H9 (cell line): ENCODE results near the gene VWA3A. TPM values are rescaled to one million over a fixed set of nuclear protein-coding genes. Genes with fewer than 3 reads are reported as not detected.
"Not testable (repeated sequence)": the region's sequence is repeated elsewhere in the genome, so short reads cannot be mapped to it uniquely, and the experiment has no call there.

Experiments used
- DNase-seq: peaks from one replicate; pipeline ENCODE4 v3.0.0-alpha.2; 2017
- H2AFZ ChIP-seq: one replicate; pipeline ENCODE4 v1.6.1; 2013; ENCODE audit warnings: mild to moderate bottlenecking, low read length, control low read depth, moderate library complexity
- H2AK5ac ChIP-seq: 2 replicates; pipeline ENCODE4 v1.6.1; 2013; ENCODE audit warnings: low read length, control low read depth, mixed read lengths; ENCODE audit not compliant: insufficient read length
- H2BK120ac ChIP-seq: one replicate; pipeline ENCODE4 v1.6.1; 2013; ENCODE audit warnings: low read depth, mild to moderate bottlenecking, low read length, control low read depth, inconsistent platforms; ENCODE audit not compliant: poor library complexity, severe bottlenecking
- H2BK12ac ChIP-seq: 2 replicates; pipeline ENCODE4 v1.6.1; 2013; ENCODE audit warnings: low read length, control low read depth, mixed read lengths, low read depth; ENCODE audit not compliant: insufficient read length
- H2BK15ac ChIP-seq: 2 replicates; pipeline ENCODE4 v1.6.1; 2013; ENCODE audit warnings: low read depth, low read length, control low read depth
- H2BK20ac ChIP-seq: one replicate; pipeline ENCODE4 v1.6.1; 2013; ENCODE audit warnings: low read depth, mild to moderate bottlenecking, low read length, control low read depth, inconsistent platforms; ENCODE audit not compliant: poor library complexity, severe bottlenecking
- H2BK5ac ChIP-seq: 2 replicates; pipeline ENCODE4 v1.6.1; 2013; ENCODE audit warnings: low read length, control low read depth, mixed read lengths; ENCODE audit not compliant: insufficient read length
- H3K14ac ChIP-seq: 2 replicates; pipeline ENCODE4 v1.6.1; 2013; ENCODE audit warnings: low read length, control low read depth; ENCODE audit not compliant: insufficient read depth
- H3K18ac ChIP-seq: 2 replicates; pipeline ENCODE4 v1.6.1; 2013; ENCODE audit warnings: low read depth, mild to moderate bottlenecking, mixed read lengths, low read length, control low read depth; ENCODE audit not compliant: insufficient read length
- H3K23ac ChIP-seq: 2 replicates; pipeline ENCODE4 v1.6.1; 2013; ENCODE audit warnings: low read length, control low read depth, mixed read lengths, low read depth; ENCODE audit not compliant: insufficient read length
- H3K23me2 ChIP-seq: 2 replicates; pipeline ENCODE4 v1.6.1; 2013; ENCODE audit warnings: low read depth, mild to moderate bottlenecking, mixed read lengths, low read length, control low read depth; ENCODE audit not compliant: insufficient read length, poor library complexity, severe bottlenecking
- H3K27ac ChIP-seq: 2 replicates; pipeline ENCODE4 v1.5.1; 2013; ENCODE audit warnings: low read length, control low read depth, mixed read lengths, low read depth; ENCODE audit not compliant: insufficient read length
- H3K27me3 ChIP-seq: 2 replicates; pipeline ENCODE4 v1.6.1; 2013; ENCODE audit warnings: low read length, control low read depth, inconsistent platforms; ENCODE audit not compliant: insufficient read depth
- H3K4ac ChIP-seq: 2 replicates; pipeline ENCODE4 v1.6.1; 2013; ENCODE audit warnings: low read depth, mild to moderate bottlenecking, control low read depth, inconsistent platforms, low read length, moderate library complexity
- H3K4me1 ChIP-seq: 2 replicates; pipeline ENCODE4 v1.6.1; 2013; ENCODE audit warnings: low read length, control low read depth, inconsistent platforms; ENCODE audit not compliant: insufficient read depth
- H3K4me2 ChIP-seq: 2 replicates; pipeline ENCODE4 v1.6.1; 2013; ENCODE audit warnings: low read length, control low read depth, mixed read lengths; ENCODE audit not compliant: insufficient read length, insufficient read depth
- H3K56ac ChIP-seq: 2 replicates; pipeline ENCODE4 v1.6.1; 2013; ENCODE audit warnings: low read depth, mild to moderate bottlenecking, mixed read lengths, low read length, control low read depth; ENCODE audit not compliant: insufficient read length
- H3K79me1 ChIP-seq: 2 replicates; pipeline ENCODE4 v1.6.1; 2013; ENCODE audit warnings: low read depth, mild to moderate bottlenecking, moderate library complexity, low read length, control low read depth, inconsistent platforms; ENCODE audit not compliant: insufficient read depth, poor library complexity, severe bottlenecking
- H3K79me2 ChIP-seq: 2 replicates; pipeline ENCODE4 v1.6.1; 2013; ENCODE audit warnings: low read length, control low read depth, inconsistent platforms; ENCODE audit not compliant: insufficient read depth
- H3K9ac ChIP-seq: 2 replicates; pipeline ENCODE4 v1.6.1; 2013; ENCODE audit warnings: low read length, control low read depth, mixed read lengths; ENCODE audit not compliant: insufficient read length; ENCODE audit errors: extremely low read depth
- H3K9me3 ChIP-seq: one replicate; pipeline ENCODE4 v1.6.1; 2013; ENCODE audit warnings: low read depth, low read length, inconsistent platforms; ENCODE audit not compliant: control insufficient read depth
- H3T11ph ChIP-seq: one replicate; pipeline ENCODE4 v1.6.1; 2013; ENCODE audit warnings: mild to moderate bottlenecking, low read length, control low read depth, inconsistent platforms
- H4K20me1 ChIP-seq: one replicate; pipeline ENCODE4 v1.6.1; 2013; ENCODE audit not compliant: control insufficient read depth, insufficient read length, insufficient read depth
- H4K5ac ChIP-seq: 2 replicates; pipeline ENCODE4 v1.6.1; 2013; ENCODE audit warnings: low read depth, mild to moderate bottlenecking, mixed read lengths, low read length, control low read depth; ENCODE audit not compliant: insufficient read length
- H4K8ac ChIP-seq: replicated peaks from 2 replicates; pipeline ENCODE4 v1.6.1; 2013; ENCODE audit warnings: low read length, control low read depth, mixed read lengths, low read depth; ENCODE audit not compliant: insufficient read length
- H4K91ac ChIP-seq: 2 replicates; pipeline ENCODE4 v1.6.1; 2013; ENCODE audit warnings: low read depth, mild to moderate bottlenecking, moderate library complexity, mixed read lengths, low read length, control low read depth; ENCODE audit not compliant: insufficient read length
- H3K27ac Mint-ChIP-seq, 3 experiments: 2 replicates in 2 of 3; 3 replicates in 1 of 3; pipeline ENCODE4 v1.8.0; 2020 to 2021; ENCODE audit warnings: mixed read lengths in 3 of 3, mild to moderate bottlenecking in 1 of 3, moderate library complexity in 1 of 3
- H3K27me3 Mint-ChIP-seq: 2 replicates; pipeline ENCODE4 v1.8.0; 2021; ENCODE audit warnings: low read depth, mild to moderate bottlenecking, moderate library complexity, mixed read lengths
- H3K36me3 Mint-ChIP-seq, 3 experiments: 2 replicates in 2 of 3; 3 replicates in 1 of 3; pipeline ENCODE4 v1.8.0; 2020 to 2021; ENCODE audit warnings: low read depth in 3 of 3, mixed read lengths in 3 of 3; ENCODE audit not compliant: insufficient read depth in 1 of 3
- H3K4me1 Mint-ChIP-seq, 2 experiments: 2 replicates each; pipeline ENCODE4 v1.8.0; 2020; ENCODE audit warnings: mixed read lengths in 2 of 2
- H3K4me3 Mint-ChIP-seq, 2 experiments: 2 replicates in 1 of 2; 3 replicates in 1 of 2; pipeline ENCODE4 v1.8.0; 2020 to 2021; ENCODE audit warnings: mild to moderate bottlenecking in 2 of 2, mixed read lengths in 2 of 2, moderate library complexity in 1 of 2
- H3K9me3 Mint-ChIP-seq, 2 experiments: 2 replicates in 1 of 2; 3 replicates in 1 of 2; pipeline ENCODE4 v1.8.0; 2020; ENCODE audit warnings: mild to moderate bottlenecking in 2 of 2, mixed read lengths in 2 of 2, moderate library complexity in 1 of 2
- WGBS: extraction: QIAGEN DNeasy Blood & Tissue Kit; methylation state at CpG from one replicate; pipeline ENCODE4 v1.1.7; 2013; ENCODE audit warnings: missing lambda C conversion rate, low lambda C conversion rate, mixed read lengths; ENCODE audit not compliant: insufficient read length; ENCODE audit errors: extremely low coverage; 5-methylcytosine and 5-hydroxymethylcytosine counted together
- total RNA-seq: library from RNA; stranded (reverse); gene quantifications from 2 replicates; pipeline ENCODE4 v1.2.1, GENCODE V29; 2021

Gene VWA3A
- total RNA-seq, 1 experiment from 2014 or later = not detected

DNA sequence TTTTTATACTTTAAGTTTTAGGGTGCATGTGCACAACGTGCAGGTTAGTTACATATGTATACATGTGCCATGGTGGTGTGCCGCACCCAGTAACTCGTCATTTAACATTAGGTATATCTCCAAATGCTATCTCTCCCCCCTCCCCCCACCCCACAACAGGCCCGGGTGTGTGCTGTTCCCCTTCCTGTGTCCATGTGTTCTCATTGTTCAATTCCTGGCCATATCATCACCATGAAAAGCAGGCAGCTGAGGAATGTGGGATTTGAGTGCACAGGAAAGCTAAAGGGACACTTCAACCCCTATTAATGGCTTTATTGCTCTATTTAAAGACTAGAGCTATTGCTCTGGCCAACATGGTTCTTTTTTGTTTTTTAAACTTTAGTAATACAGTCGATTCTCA lies 46.5 kb upstream of the VWA3A start:
- H4K8ac ChIP-seq, H3K27ac Mint-ChIP-seq, H2BK20ac ChIP-seq, H2BK15ac ChIP-seq, H3K27me3 ChIP-seq, H3K79me2 ChIP-seq, H4K20me1 ChIP-seq, H2AK5ac ChIP-seq, H3K4me1 ChIP-seq, H3K36me3 Mint-ChIP-seq, H3K4me1 Mint-ChIP-seq, H3K9ac ChIP-seq, H3K4ac ChIP-seq, H3K9me3 ChIP-seq, H3T11ph ChIP-seq, H2AFZ ChIP-seq, H4K91ac ChIP-seq, H3K4me3 Mint-ChIP-seq, H2BK5ac ChIP-seq, H3K27me3 Mint-ChIP-seq, H3K9me3 Mint-ChIP-seq, DNase-seq, H3K79me1 ChIP-seq, H4K5ac ChIP-seq, H2BK120ac ChIP-seq, H3K14ac ChIP-seq, H3K23me2 ChIP-seq, H3K4me2 ChIP-seq, H3K27ac ChIP-seq, H3K18ac ChIP-seq, H2BK12ac ChIP-seq, H3K23ac ChIP-seq, H3K56ac ChIP-seq: not testable (repeated sequence)
- WGBS = no CpG with 5 or more reads among the region's 5 CpGs
